Mucosa of rectum (tissue), 2 donors: Measurements from ENCODE around the gene L3MBTL4.
"Not testable (repeated sequence)": the region's sequence is repeated elsewhere in the genome, so short reads cannot be mapped to it uniquely, and the experiment has no call there.

Experiments used
- H3K27ac ChIP-seq, 2 donors: one replicate each; pipeline ENCODE4 v1.7.0; 2013; ENCODE audit warnings: inconsistent platforms in 2 of 2, low read depth in 2 of 2, low read length in 2 of 2
- H3K27me3 ChIP-seq, 2 donors: one replicate each; pipeline ENCODE4 v1.7.0; 2013; ENCODE audit warnings: low read length in 2 of 2; ENCODE audit not compliant: control insufficient read depth in 2 of 2, insufficient read depth in 2 of 2
- H3K36me3 ChIP-seq, 2 donors: one replicate each; pipeline ENCODE4 v1.7.0; 2013; ENCODE audit warnings: low read length in 2 of 2; ENCODE audit not compliant: control insufficient read depth in 2 of 2, insufficient read depth in 2 of 2
- H3K4me1 ChIP-seq, 2 donors: one replicate each; pipeline ENCODE4 v1.7.0; 2013; ENCODE audit warnings: low read length in 2 of 2, mild to moderate bottlenecking in 1 of 2; ENCODE audit not compliant: control insufficient read depth in 2 of 2, insufficient read depth in 2 of 2
- H3K4me3 ChIP-seq, 2 donors: one replicate each; pipeline ENCODE4 v1.7.0; 2013; ENCODE audit warnings: low read length in 2 of 2
- H3K9ac ChIP-seq, 2 donors: one replicate each; pipeline ENCODE4 v1.7.0; 2013; ENCODE audit warnings: low read length in 2 of 2, low read depth in 1 of 2, mild to moderate bottlenecking in 1 of 2
- H3K9me3 ChIP-seq, 2 donors: one replicate each; pipeline ENCODE4 v1.7.0; 2013; ENCODE audit warnings: low read length in 2 of 2; ENCODE audit not compliant: control insufficient read depth in 2 of 2
- donor health status: healthy.
- donor health status: Normal muscosa, but diverticular disease.

The L3MBTL4 gene

DNA sequence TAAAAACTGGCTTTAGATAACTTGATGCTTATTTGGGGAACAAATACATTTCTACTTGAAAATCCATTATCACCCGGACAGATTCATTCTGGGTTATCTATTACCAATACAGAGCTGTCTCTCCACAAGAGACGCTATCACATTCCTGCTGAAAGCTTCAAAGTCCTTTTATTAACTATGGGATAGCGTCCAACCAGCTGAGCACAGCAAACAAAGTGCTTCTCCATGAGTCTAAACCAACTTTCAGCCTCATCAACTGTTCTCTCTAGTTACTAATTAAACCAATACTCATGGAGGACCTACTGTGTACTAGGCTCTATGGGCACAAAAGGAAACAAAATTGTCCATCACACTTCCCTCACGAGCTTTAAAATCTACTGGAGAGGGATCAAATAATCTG is 132.8 kb downstream of the L3MBTL4 start:
- H3K4me3 ChIP-seq, result no peak overlapping the region
- H3K27ac ChIP-seq, result no peak overlapping the region
- H3K9me3 ChIP-seq, result no peaks in the 10 kb centered on the region
- H3K27me3 ChIP-seq, result no peaks in the 10 kb centered on the region
- H3K4me1 ChIP-seq, result no peaks in the 10 kb centered on the region
- H3K36me3 ChIP-seq, result no peaks in the 10 kb centered on the region
- no peak overlapping the region for H3K9ac ChIP-seq

DNA sequence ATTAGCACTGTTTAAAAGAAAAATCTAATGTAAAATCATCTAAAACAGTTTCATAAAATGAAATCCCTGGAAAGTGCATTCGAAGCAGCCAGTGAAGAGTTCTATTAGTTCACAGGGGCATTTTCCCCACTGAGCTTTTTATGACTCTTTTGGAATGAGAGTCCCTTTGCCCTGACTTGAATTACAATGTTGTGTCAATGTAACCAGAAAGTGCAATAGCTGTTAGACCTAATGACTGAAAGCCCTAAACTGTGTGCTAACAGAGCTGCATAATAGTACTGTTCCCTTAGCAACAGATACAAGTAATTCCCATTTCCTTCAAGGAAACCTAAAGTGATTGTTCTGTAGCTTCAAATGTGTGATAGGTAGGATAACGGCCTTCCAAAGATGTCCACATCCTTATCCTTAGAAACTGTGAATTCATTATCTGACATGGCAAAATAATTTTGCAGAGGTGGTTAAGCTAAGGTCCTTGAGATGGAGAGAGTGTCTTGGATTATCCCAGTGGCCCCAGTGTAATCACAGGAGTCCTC is 134.4 kb downstream of the L3MBTL4 start:
- no peaks in the 10 kb centered on the region for H3K36me3 ChIP-seq
- H3K9ac ChIP-seq, result no peak overlapping the region
- H3K27me3 ChIP-seq, result no peaks in the 10 kb centered on the region
- H3K9me3 ChIP-seq, result no peaks in the 10 kb centered on the region
- no peak overlapping the region for H3K4me3 ChIP-seq
- H3K27ac ChIP-seq, result no peak overlapping the region
- no peaks in the 10 kb centered on the region for H3K4me1 ChIP-seq

DNA sequence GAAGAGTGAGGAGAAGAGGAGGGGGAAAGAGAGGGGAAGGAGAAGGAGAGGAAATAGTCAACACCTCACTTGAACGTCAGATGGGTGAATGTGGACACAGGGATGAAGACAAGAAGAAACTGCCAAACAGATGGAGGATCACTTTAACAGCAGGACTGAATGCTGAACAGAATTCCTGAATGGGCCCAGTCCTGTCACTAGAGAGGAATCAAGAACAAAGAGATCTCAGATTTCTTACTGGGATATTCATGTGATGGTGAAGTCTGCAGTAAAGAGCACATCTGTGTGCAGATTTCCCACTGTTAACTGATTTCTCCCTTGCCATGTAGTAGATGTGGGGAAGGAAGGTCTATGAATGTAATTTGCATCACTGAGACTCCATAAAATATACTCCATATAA is 135.4 kb downstream of the L3MBTL4 start:
- H3K27me3 ChIP-seq, result no peaks in the 10 kb centered on the region
- no peaks in the 10 kb centered on the region for H3K4me1 ChIP-seq
- no peak overlapping the region for H3K27ac ChIP-seq
- no peaks in the 10 kb centered on the region for H3K9me3 ChIP-seq
- H3K36me3 ChIP-seq, result no peaks in the 10 kb centered on the region
- H3K9ac ChIP-seq, result no peak overlapping the region
- no peak overlapping the region for H3K4me3 ChIP-seq

DNA sequence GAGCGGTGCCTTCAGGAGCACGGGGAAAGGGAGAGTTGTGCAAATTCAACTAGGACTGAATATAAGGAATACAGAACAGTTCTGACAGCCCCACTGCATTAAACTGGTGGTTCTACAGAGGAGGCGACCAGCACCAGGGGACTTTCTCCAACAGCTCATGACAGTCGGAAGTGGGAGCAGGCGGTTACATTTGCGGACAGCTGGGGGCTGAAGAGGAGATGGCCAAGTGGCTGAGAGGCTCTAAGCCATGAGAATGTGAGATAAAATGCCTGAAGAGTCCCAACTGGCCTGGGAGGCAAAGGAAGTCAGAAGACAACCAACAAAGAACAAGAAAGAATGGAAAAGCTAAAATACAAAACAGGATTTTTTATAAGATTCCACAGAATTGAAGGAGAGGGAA is 141.3 kb downstream of the L3MBTL4 start:
- H3K27ac ChIP-seq, result no peak overlapping the region
- H3K4me1 ChIP-seq, result no peaks in the 10 kb centered on the region
- no peaks in the 10 kb centered on the region for H3K9me3 ChIP-seq
- H3K9ac ChIP-seq, result no peak overlapping the region
- no peaks in the 10 kb centered on the region for H3K36me3 ChIP-seq
- no peak overlapping the region for H3K4me3 ChIP-seq
- no peaks in the 10 kb centered on the region for H3K27me3 ChIP-seq

DNA sequence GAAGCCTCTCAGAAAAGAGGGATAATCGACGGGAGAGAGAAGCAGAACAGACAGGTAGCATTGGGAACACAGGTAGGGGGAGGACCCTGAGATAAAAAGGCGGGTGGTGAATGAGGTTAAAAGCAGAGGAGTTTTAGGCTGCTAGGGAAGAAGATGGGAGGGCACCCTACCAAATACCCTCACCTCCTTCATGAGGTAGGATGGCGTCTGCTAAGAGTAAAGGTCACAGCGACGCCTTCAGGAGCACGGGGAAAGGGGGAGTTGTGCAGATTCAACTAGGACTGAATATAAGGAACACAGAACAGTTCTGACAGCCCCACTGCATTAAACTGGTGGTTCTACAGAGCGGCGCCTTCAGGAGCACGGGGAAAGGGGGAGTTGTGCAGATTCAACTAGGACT is 142.6 kb downstream of the L3MBTL4 start:
- not testable (repeated sequence) for H3K9ac ChIP-seq, H3K27ac ChIP-seq, H3K36me3 ChIP-seq, H3K9me3 ChIP-seq, H3K27me3 ChIP-seq, H3K4me1 ChIP-seq, H3K4me3 ChIP-seq

DNA sequence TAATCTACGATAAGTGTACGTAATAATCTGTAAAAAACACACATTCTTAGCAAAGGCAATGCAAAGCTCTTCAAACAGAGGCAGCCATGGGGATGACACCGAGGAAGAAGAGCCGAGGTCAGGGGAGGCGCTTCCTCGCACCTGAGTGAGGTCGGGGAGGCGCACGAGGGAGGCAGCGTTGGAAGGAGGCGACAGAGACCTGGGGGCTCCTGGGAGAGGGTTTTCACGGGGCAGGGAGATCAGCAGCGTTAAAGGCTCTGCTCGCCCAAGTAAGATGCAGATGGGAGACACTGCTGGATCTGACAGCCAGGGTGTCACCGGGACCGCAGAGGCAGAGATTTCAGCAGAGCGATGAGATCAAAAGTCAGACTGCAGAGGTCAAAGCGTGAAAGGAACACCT is 143.1 kb downstream of the L3MBTL4 start:
- Histone ChIP-seq H3K27ac (no peak overlapping the region), H3K9ac (no peak overlapping the region), H3K9me3 (no peaks in the 10 kb centered on the region), H3K27me3 (no peaks in the 10 kb centered on the region), H3K36me3 (no peaks in the 10 kb centered on the region), H3K4me3 (no peak overlapping the region), H3K4me1 (no peaks in the 10 kb centered on the region)

DNA sequence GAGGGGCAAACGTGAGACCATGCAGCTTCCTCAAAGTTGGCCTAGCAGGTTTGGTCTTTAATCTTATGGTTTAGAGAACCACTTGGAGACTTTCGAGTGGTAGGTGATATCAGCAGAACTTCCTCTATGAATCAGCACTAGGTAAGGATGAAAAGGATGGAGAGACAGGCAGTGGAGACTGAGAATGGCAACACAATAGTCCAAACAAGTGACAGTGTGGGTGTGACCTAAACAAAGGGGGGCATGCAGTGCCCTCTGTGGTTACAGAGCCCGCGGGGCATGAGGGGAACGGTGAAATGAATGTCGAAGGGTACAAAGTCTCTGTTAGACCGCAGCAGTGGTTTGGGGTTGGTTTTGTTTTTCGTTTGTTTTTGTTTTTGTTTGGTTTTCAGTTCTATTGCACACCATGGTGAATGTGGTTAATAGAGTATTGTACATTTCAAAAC is 143.9 kb downstream of the L3MBTL4 start:
- no peak overlapping the region for H3K4me3 ChIP-seq
- H3K36me3 ChIP-seq, result no peaks in the 10 kb centered on the region
- no peaks in the 10 kb centered on the region for H3K4me1 ChIP-seq
- H3K27ac ChIP-seq, result no peak overlapping the region
- H3K9me3 ChIP-seq, result no peaks in the 10 kb centered on the region
- no peaks in the 10 kb centered on the region for H3K27me3 ChIP-seq
- H3K9ac ChIP-seq, result no peak overlapping the region

DNA sequence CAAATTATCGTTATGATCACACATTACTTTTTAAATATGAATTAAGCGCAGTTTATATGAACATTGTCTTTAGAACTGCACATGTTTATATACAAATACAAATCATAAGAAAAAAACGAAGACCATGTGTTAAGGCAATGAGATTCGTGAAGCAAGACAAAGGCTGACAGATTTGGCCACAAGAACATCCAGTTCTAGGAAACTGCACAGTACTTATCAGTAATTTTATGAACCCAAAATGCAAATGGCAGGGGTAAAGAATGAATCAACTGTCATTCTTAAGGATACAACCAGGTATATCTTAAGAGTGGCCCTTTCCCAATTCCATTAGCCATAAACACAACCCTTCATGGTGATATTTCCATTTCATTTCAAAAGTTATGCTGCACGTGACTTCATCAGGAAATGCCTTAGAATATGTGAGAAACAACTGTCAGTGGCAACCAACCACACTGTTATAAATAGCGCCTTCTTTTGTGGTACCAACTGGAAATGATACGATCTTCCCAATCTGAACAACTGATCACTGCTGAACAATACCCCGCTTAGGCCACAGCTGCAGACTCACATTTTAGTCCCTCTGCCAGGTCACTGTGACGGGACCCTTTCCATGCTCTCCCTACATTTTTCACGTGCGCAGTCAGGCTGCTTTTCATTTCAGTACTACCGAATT is 144.9 kb downstream of the L3MBTL4 start:
- no peak overlapping the region for H3K4me3 ChIP-seq
- no peak overlapping the region for H3K27ac ChIP-seq
- H3K9ac ChIP-seq, result no peak overlapping the region
- no peaks in the 10 kb centered on the region for H3K27me3 ChIP-seq
- no peaks in the 10 kb centered on the region for H3K4me1 ChIP-seq
- H3K36me3 ChIP-seq, result no peaks in the 10 kb centered on the region
- H3K9me3 ChIP-seq, result no peaks in the 10 kb centered on the region

DNA sequence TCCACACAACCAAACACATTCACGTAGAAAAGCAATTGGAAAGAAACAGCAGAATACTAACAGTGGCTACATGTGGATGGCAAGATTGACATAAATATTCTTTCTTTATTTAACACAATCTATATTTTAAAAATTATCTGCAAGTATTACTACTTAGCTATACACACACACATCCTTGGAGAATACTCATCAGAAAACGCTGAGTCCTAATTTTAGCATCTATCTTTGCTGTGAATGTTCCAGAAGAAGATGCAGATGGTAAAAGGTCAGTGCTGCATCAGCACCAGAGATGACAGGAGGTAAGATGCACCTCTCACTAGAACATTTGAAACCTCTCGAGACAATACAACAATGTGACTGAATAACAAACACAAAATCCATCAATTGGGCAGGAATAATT is 148.5 kb downstream of the L3MBTL4 start:
- H3K4me1 ChIP-seq, result no peaks in the 10 kb centered on the region

DNA sequence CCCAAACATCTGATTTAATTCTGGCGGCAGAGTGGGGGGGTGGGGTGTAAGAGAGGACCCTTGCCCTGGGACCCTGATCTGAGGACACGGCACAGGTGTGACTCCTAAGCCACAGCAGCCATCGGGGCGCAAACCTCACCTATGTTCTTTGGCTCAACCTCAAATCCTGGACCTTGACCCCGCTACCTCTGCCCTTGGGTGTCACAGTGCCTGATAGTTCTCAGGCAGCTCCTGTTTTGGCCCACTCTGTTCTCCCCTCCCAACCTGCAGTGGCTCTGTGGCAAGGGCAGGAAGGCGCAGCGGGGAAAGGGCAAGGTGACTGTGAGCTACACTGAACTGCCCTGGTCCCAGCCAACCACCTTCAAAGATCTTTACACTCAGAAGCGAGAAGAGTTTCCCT is 152.8 kb downstream of the L3MBTL4 start:
- H3K36me3 ChIP-seq, result no peaks in the 10 kb centered on the region
- H3K9ac ChIP-seq, result no peak overlapping the region
- no peak overlapping the region for H3K4me3 ChIP-seq
- H3K9me3 ChIP-seq, result no peaks in the 10 kb centered on the region
- H3K27me3 ChIP-seq, result no peaks in the 10 kb centered on the region
- H3K4me1 ChIP-seq, result no peaks in the 10 kb centered on the region
- no peak overlapping the region for H3K27ac ChIP-seq

More for the DNA sequence above, 148.5 kb downstream of the L3MBTL4 start:
- no peaks in the 10 kb centered on the region for H3K27me3 ChIP-seq
- H3K36me3 ChIP-seq, result no peaks in the 10 kb centered on the region
- no peak overlapping the region for H3K4me3 ChIP-seq
- H3K27ac ChIP-seq, result no peak overlapping the region
- H3K9me3 ChIP-seq, result no peaks in the 10 kb centered on the region
- H3K9ac ChIP-seq, result no peak overlapping the region
